GM12892 (cell line): ENCODE results near the gene NWD2.

Experiments
- POLR2A ChIP-seq: IDR thresholded peaks from 2 replicates; pipeline ENCODE4 v1.6.1; 2011; ENCODE audit warnings: low read depth, low read length, control low read depth
- TAF1 ChIP-seq: IDR thresholded peaks from 2 replicates; pipeline ENCODE4 v1.6.1; 2011; ENCODE audit warnings: low read depth, mild to moderate bottlenecking, control low read depth, low read length, borderline replicate concordance

GRCh38 chr4:37467824-37468223 is 223.3 kb downstream of the NWD2 start:
- TF ChIP-seq POLR2A (no peak), TAF1 (no peak)
